Panc1 (cell line): Measurements from ENCODE around the gene EYS. TPM values are rescaled to one million over a fixed set of nuclear protein-coding genes. Genes with fewer than 3 reads are reported as not detected.

Experiments
- ATAC-seq: fragments of 200-7000 bp; cut with Tn5 transposase; 2 replicates; pipeline ENCODE4 v1.9.1; 2020; ENCODE audit warnings: mild to moderate bottlenecking, moderate library complexity
- BruUV-seq: library from RNA; stranded (reverse); fragments of 400-500 nt; replicated peaks from 2 replicates; lab custom pipeline; 2021; lab: Mats Ljungman, UMichigan
- CTCF ChIA-PET: fragments of 300-600 bp; sonication (Branson Sonifier 250); formaldehyde crosslinking; loops from one replicate; lab custom pipeline; 2022; ENCODE audit warnings: antibody characterized with exemption; lab: Charles Lee
- POLR2A ChIA-PET: fragments of 300-600 bp; sonication (Branson Sonifier 250); formaldehyde crosslinking; loops from one replicate; lab custom pipeline; 2022; ENCODE audit warnings: antibody characterized with exemption; lab: Charles Lee
- DNase-seq: peaks from one replicate; pipeline ENCODE4 v3.0.0-alpha.2; 2010; ENCODE audit warnings: low read depth, low spot score
- H3K27ac ChIP-seq: 2 replicates; pipeline ENCODE4 v1.5.1; 2011; ENCODE audit warnings: mild to moderate bottlenecking, low read length, inconsistent platforms
- H3K27me3 ChIP-seq: fragments of 200-500 bp; sonication (Bioruptor generic); 2 replicates; pipeline ENCODE4 v1.6.0; 2014; ENCODE audit warnings: low read length, inconsistent platforms; ENCODE audit not compliant: control insufficient read depth, insufficient read depth
- H3K36me3 ChIP-seq: fragments of 200-500 bp; sonication (Bioruptor generic); 2 replicates; pipeline ENCODE4 v1.5.1; 2014; ENCODE audit warnings: inconsistent platforms, mild to moderate bottlenecking, low read length, moderate library complexity; ENCODE audit not compliant: control insufficient read depth, insufficient read depth
- H3K4me1 ChIP-seq: 2 replicates; pipeline ENCODE4 v1.5.1; 2011; ENCODE audit warnings: inconsistent platforms, mild to moderate bottlenecking, low read length, moderate library complexity; ENCODE audit not compliant: control insufficient read depth, insufficient read depth
- H3K4me3 ChIP-seq, 2 experiments: 2 replicates each; pipeline ENCODE4 v1.5.1; 2011 to 2012; ENCODE audit warnings: low read depth in 2 of 2, low read length in 2 of 2, mild to moderate bottlenecking in 2 of 2, inconsistent platforms in 1 of 2, moderate library complexity in 1 of 2
- H3K9me3 ChIP-seq: fragments of 200-500 bp; sonication (Bioruptor generic); 2 replicates; pipeline ENCODE4 v1.5.1; 2014; ENCODE audit warnings: low read depth, mild to moderate bottlenecking, inconsistent platforms, low read length, moderate library complexity; ENCODE audit not compliant: control insufficient read depth, insufficient read depth
- POLR2AphosphoS5 ChIP-seq: IDR thresholded peaks from 2 replicates; pipeline ENCODE4 v1.6.1; 2012; ENCODE audit warnings: mild to moderate bottlenecking, low read depth, low read length, moderate library complexity
- SIN3A ChIP-seq: IDR thresholded peaks from 2 replicates; pipeline ENCODE4 v1.6.1; 2012; ENCODE audit warnings: low read depth, mild to moderate bottlenecking, low read length, moderate library complexity, borderline replicate concordance; ENCODE audit not compliant: insufficient read depth
- TCF7L2 ChIP-seq: IDR thresholded peaks from 2 replicates; pipeline ENCODE4 v1.6.1; 2011; ENCODE audit warnings: mild to moderate bottlenecking, low read depth, low read length, inconsistent platforms
- in situ Hi-C: cut with HindIII; loops from 2 replicates; pipeline ENCODE4 v1.10.0; 2016; ENCODE audit warnings: low sequenced_read_pairs, low pct_unique_long_range_greater_than_20kb
- intact Hi-C: fragments of 100-400 bp; cut with micrococcal nuclease; formaldehyde crosslinking; loops from one replicate; pipeline ENCODE4 v1.10.0; 2022; ENCODE audit not compliant: unreplicated experiment
- total RNA-seq: library from RNA; stranded (reverse); gene quantifications from one replicate; pipeline ENCODE4 v1.2.1, GENCODE V29; 2021; ENCODE audit not compliant: unreplicated experiment
- TF ChIP-seq, protein P1 (sequence below): fragments of 450-650 bp; IDR thresholded peaks from 2 replicates; pipeline ENCODE4 v1.5.1; 2017; ENCODE audit warnings: mild to moderate bottlenecking
- TF ChIP-seq, protein P2 (sequence below), 2 experiments: IDR thresholded peaks; 2 replicates each; pipeline ENCODE4 v1.6.1; 2011 to 2012; ENCODE audit warnings: low read depth in 2 of 2, control low read depth in 1 of 2, low read length in 1 of 2, mild to moderate bottlenecking in 1 of 2, moderate library complexity in 1 of 2; ENCODE audit not compliant: insufficient read depth in 1 of 2

Gene EYS
- total RNA-seq, 1 experiment from 2014 or later = not detected

DNA sequence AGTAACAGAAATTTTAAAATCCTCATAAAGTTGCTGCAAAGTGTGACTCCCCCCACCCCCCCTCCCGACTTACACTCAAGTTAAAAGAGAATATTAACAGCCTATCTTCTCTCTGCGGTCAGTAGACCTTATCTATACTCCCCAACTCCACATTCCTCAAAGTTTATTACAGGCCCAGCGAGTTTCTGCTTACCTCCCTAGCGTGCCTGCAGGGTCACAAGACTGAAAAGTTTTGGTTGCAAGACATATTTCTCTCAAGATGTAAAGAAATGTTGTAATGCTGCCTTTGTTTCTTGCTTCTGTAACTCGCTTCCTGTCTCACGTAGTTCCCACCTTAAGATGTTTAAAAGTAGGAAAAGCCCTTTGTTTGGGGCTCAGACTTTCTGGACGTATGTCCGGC is 1371.8 kb downstream of the EYS start:
- Histone ChIP-seq H3K4me3 (no peak overlapping the region), H3K36me3 (no peaks in the 10 kb centered on the region), H3K27ac (no peak overlapping the region), H3K9me3 (no peaks in the 10 kb centered on the region), H3K4me1 (no peaks in the 10 kb centered on the region), H3K27me3 (no peaks in the 10 kb centered on the region)
- no peak for DNase-seq
- ChIA-PET CTCF (no interaction called here), POLR2A (no interaction called here)
- no peak for ATAC-seq
- no TSS peak for BruUV-seq
- TF ChIP-seq, protein P1, sequence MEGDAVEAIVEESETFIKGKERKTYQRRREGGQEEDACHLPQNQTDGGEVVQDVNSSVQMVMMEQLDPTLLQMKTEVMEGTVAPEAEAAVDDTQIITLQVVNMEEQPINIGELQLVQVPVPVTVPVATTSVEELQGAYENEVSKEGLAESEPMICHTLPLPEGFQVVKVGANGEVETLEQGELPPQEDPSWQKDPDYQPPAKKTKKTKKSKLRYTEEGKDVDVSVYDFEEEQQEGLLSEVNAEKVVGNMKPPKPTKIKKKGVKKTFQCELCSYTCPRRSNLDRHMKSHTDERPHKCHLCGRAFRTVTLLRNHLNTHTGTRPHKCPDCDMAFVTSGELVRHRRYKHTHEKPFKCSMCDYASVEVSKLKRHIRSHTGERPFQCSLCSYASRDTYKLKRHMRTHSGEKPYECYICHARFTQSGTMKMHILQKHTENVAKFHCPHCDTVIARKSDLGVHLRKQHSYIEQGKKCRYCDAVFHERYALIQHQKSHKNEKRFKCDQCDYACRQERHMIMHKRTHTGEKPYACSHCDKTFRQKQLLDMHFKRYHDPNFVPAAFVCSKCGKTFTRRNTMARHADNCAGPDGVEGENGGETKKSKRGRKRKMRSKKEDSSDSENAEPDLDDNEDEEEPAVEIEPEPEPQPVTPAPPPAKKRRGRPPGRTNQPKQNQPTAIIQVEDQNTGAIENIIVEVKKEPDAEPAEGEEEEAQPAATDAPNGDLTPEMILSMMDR = no peak
- TF ChIP-seq POLR2AphosphoS5 = no peak
- TF ChIP-seq, protein P2, sequence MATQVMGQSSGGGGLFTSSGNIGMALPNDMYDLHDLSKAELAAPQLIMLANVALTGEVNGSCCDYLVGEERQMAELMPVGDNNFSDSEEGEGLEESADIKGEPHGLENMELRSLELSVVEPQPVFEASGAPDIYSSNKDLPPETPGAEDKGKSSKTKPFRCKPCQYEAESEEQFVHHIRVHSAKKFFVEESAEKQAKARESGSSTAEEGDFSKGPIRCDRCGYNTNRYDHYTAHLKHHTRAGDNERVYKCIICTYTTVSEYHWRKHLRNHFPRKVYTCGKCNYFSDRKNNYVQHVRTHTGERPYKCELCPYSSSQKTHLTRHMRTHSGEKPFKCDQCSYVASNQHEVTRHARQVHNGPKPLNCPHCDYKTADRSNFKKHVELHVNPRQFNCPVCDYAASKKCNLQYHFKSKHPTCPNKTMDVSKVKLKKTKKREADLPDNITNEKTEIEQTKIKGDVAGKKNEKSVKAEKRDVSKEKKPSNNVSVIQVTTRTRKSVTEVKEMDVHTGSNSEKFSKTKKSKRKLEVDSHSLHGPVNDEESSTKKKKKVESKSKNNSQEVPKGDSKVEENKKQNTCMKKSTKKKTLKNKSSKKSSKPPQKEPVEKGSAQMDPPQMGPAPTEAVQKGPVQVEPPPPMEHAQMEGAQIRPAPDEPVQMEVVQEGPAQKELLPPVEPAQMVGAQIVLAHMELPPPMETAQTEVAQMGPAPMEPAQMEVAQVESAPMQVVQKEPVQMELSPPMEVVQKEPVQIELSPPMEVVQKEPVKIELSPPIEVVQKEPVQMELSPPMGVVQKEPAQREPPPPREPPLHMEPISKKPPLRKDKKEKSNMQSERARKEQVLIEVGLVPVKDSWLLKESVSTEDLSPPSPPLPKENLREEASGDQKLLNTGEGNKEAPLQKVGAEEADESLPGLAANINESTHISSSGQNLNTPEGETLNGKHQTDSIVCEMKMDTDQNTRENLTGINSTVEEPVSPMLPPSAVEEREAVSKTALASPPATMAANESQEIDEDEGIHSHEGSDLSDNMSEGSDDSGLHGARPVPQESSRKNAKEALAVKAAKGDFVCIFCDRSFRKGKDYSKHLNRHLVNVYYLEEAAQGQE (IDR thresholded peaks at IDR 0.05; ENCODE audit: insufficient read depth in 1 of 2, low read depth in 2 of 2, low read length in 1 of 2) = no peak
- TF ChIP-seq SIN3A = no peak
- no peak for TF ChIP-seq TCF7L2
- intact Hi-C loops (no loop called here), in situ Hi-C loops (no loop called here)

DNA sequence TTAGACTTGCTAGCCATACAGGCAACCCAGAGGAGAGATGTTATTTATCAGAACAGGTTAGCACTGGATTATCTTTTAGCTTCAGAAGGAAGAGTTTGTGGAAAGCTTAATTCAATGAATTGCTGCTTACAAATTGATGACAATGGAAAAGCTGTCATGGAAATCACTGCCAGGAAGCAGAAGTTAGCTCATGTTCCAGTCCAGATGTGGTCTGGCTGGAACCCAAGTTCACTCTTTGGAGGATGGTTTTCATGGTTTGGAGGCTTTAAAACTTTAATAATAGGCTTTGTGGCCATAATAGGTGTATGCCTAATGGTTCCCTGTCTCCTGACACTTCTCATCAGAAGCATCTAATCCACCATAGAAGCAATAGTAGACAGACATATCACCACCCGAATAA is 1372.4 kb downstream of the EYS start:
- no peaks in the 10 kb centered on the region for H3K27me3 ChIP-seq
- TF ChIP-seq, protein P1 = no peak
- TF ChIP-seq TCF7L2 (no peak), POLR2AphosphoS5 (no peak), SIN3A (no peak)
- TF ChIP-seq, protein P2 (IDR thresholded peaks at IDR 0.05; ENCODE audit: insufficient read depth in 1 of 2, low read depth in 2 of 2, low read length in 1 of 2) = no peak
- no peak for ATAC-seq
- H3K36me3 ChIP-seq = no peaks in the 10 kb centered on the region
- no peak overlapping the region for H3K27ac ChIP-seq
- H3K9me3 ChIP-seq = no peaks in the 10 kb centered on the region
- no TSS peak for BruUV-seq
- no peak overlapping the region for H3K4me3 ChIP-seq
- in situ Hi-C loops (no loop called here), intact Hi-C loops (no loop called here)
- no peaks in the 10 kb centered on the region for H3K4me1 ChIP-seq
- CTCF ChIA-PET = no interaction called here
- POLR2A ChIA-PET = no interaction called here
- no peak for DNase-seq
